NCI-H2171 treated with DMSO at 0.1 percent for 48 hours (cell line): Measurements from ENCODE around the gene MTCL1.

Experiments
- DNase-seq: peaks from one replicate; lab custom pipeline; 2025; lab: John Stamatoyannopoulos, UW

MTCL1 gene

GRCh38 chr18:8793445-8794155 is 88.2 kb downstream of the MTCL1 start:
- no peak for DNase-seq

DNA sequence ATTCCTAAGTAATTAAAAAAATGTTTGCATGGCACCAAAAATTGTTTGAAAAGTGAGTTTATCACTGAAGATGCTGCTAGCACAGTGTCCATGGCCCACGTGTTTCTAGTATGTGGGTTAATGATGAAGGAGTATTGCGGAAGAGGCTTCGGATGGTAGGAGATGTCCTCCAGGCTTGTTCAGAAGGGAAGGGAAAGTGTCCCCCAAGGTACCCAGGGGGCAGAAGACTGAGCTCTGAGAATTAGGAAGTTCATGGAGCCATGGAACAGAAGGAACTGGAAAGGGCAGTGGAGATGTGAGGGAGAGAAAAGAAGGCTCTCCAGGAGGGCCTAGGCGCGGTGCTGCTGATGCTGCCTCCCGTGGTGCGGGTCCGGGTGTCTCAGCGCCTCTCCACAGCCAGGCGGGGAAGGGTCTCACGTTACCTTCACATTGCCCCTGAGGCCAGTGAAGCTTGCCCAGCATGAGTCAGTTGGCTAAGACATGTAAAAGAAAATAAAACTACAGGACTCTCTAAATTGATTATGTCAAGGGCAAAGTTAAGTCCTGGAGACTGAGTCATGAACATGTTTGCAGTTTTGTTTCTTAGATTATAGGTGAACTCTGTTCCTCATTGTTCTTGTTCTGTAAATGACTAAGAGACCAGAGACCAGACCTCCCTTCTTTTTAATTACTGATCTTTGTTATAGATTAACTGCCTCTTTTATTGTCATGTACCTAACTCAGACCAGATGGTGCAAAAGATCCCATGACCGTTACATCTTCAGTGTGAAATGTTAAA is 89.0 kb downstream of the MTCL1 start:
- no peak for DNase-seq

GRCh38 chr18:8794934-8795280 is 89.6 kb downstream of the MTCL1 start:
- DNase-seq = no peak

GRCh38 chr18:8795586-8796325 is 90.4 kb downstream of the MTCL1 start:
- no peak for DNase-seq

DNA sequence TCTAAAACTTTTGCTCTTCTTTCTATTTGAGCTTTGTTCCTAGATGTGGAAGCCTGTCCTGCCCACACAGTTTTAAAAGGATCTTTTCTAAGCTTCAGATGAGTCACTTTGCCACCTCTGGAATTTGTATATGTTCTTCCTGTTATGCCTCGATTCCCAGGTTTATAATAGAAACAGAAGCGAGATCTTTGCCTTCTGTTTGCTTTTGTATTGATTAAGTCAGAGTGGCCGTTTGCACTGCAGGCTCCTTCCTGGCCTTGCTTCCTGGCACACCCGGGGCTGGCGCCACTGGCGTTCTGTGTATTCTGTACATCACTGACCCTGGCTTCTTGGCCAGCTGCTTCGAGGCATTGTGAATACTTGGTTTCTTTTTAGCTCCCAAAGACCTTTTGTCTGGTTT is 91.8 kb downstream of the MTCL1 start:
- no peak for DNase-seq

- DNase-seq = no peak
These were observed 93.6 kb downstream of the MTCL1 start for GRCh38 chr18:8799001-8799400.

DNA sequence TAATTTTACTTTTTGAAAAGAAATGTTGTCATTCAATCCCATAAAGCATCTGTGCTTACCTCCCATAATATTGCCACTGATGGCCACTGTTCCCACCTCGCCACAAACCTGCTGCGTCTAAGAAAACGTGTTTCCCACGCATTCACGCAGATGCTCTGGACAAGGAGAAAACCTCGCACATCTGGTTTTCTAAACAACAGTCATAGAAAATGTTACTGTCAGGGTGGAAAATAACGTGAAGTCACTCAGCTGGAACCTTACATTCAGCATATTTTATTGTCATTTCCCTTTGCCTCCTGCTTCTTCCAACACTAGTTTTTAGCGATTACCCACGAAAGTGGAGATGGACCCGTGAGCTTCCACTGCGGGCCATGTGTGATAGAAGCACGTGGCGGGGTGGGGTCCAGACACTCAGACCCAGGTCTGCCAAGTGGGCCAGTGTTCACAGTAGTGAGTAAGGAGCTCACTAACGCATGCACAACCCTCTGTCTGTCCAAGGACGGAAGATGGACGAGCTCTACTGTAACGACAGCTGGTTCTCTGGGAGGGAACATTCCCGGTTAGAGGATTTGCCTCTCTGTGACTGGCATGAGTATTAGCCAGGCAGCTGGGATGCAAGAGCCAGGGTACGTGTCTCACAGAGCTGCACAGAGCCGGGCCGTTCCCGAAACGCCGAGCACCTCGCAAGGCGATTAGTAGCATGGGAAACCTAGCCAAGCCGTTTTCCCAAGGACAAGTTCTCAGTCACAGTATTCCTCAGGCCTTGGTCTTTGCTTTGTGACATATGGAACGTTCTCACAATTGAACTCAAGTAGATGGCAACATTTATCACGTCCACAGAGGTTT is 94.5 kb downstream of the MTCL1 start:
- DNase-seq = no peak

- no peak for DNase-seq
These were observed 95.1 kb downstream of the MTCL1 start for GRCh38 chr18:8800445-8800844.

DNA sequence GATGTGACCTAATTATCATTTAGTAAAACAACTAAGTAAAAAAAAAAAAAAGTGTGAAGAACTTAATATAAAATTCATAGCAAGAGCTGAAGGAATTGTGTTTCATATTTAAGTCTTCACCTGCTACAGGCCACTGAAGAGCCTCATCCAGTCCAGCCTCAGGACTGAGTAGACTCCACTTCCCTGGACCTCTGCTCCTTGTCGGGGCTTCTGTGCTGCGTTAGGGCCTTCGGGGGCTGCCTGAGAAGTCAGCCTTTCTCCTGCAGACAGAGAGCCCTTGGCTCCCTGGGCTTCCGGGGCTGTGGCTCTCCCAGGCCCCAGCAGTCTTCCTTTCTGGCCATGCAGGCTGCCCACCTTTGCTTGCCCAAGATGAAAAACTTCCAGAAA is 95.5 kb downstream of the MTCL1 start:
- DNase-seq = no peak

DNA sequence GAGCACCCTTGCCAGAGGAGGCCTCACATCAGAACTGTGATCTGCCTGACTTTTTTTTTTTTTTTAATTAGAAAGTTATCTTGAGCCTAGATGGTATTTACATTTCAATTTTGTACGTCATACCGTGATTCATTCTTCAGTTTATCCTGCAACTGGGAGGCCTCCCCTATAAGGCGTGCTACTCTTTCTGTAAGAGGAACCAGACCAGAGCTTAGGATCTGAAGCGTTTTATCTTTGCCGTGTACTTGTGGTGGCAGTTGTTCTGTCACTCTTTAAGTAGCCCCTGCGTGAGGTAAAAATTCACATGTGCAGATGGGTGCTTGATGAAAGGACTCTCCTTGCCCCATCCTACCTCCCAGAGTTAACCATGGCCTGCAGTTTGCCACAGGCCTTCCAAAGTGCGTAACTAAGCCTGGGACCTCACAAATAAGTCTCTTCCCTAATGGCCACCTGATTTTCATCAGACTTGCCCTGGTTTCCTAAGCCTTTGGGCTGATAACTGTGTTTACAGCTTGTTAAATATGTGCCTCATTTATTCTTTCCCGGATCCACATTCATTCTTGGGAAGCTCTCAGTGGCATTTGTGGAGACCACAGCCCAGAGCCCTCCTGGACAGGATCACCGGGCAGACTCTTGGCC is 96.0 kb downstream of the MTCL1 start:
- DNase-seq = no peak

GRCh38 chr18:8802017-8802672 is 96.8 kb downstream of the MTCL1 start:
- no peak for DNase-seq

DNA sequence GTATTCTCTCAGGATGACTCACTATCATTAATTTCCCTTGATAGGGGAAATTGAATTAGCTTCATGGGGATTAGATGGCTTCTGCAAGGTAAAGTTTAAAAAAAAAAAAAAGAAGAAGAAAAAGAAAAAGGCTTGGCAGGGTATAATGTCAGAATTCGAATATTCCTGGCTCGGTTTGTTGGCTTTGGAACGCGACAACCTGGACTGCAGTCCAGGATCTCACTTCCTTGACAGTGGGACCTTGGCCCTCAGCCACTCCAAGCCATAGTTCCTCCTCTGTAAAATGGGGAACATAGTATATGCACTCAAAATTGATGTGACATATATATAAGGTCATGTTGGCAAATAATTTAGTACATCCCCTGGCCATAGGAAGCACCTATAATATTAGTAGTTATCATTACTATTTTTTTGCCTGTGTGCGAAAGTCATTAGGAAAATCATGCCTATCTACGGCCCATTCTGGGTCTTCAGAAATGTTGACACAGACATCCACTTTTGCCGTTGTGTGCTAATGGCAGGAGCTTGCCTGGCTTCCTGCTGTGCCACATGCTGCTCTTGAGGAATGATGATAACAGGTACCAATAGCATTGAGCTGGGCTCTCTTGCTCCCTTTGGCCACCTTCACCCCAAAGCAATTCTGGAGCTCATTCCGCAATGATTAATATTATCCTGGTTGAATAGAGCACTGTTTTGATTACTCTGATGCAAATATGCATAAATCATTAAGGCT is 97.9 kb downstream of the MTCL1 start:
- no peak for DNase-seq

DNA sequence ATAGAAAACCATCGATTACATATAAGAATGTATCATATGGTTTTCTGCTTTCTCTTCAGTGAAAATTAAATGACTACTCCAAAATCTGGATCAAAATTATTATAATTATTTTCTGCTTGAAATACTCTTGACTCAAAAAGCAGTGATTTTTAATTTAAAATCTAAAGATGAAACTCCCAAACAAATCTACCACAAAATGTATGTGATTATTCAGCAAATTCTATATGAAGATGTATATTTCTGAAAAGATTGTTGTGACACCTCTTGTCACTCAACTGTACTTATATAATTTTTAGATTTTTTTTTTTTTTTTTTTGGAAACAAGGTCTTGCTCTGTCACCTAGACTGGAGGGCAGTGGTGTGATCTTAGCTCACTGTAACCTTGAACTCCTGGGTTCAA is 98.6 kb downstream of the MTCL1 start:
- DNase-seq = no peak

DNA sequence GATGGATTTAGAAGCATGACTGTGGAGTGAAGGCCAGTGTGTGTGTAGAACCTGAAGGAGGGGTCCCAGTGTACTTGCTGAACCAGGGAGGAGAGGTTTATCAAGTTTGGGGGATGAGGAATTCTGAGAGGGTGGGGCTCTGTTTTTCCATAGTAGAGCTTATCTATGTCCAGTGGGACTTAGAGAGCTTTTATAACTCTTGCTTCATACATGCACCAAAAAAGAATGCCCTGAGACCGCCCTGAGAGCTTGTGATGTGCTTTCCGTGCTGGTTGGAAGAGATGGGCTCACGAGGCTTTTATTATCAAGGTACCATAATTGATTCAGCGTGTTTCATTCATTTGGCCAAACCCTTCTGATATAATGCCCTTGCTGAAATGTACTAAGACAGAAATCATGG is 100.2 kb downstream of the MTCL1 start:
- DNase-seq = no peak

DNA sequence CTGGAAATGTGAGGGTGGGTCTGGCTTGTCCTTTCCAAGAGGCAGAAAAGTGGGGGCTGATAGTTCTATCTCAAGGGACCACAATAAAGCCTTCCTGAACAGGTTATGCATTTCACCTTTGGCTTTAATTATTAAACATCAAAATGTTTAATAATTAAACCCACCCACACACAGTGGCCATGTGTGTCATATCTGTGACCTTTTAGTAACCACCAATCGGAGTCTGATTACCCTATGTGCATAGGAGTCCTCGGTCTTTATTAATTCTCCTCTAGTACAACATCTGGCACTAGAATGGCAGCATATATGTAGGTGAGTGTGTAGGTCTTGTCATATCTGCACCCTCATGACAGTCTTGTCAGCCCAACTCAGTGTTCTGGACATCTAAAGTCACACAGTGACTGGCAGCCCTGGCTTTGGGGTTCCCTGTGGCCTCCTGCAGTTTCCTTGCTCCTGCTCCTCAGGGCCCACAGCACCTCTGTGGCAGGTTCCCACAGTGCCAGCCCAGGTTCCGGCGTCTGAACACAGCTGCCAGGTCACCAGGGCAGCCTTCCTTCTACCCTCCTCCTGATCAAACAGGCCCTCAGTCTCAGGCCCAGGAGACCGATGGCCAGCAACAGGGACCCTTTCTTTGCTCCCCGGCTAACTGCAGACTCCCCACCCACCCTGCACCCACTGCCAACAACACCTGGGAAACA is 100.9 kb downstream of the MTCL1 start:
- no peak for DNase-seq

GRCh38 chr18:8806798-8807487 is 101.6 kb downstream of the MTCL1 start:
- DNase-seq = no peak

DNA sequence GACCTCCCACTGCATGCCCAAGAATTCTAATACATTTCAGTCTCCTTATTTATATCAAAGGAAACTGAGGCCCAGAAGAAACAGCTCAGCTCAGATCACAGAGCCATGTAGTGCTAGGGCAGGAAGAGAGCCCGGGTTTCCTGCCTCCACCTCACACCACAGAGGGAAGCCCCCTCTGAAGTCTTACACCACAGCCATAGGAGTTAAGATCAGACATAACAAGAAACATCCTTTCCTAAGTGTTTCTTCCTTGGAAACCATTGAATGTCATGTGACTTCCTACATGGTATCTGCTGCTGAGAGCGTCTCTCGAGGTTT is 102.1 kb downstream of the MTCL1 start:
- DNase-seq = no peak

GRCh38 chr18:8808001-8808400 is 102.6 kb downstream of the MTCL1 start:
- no peak for DNase-seq

GRCh38 chr18:8809514-8809913 is 104.2 kb downstream of the MTCL1 start:
- DNase-seq = no peak
